ENCODE data around the gene ACAD9.

- no peak for TF ChIP-seq CTCF (IDR thresholded peaks at IDR 0.05)
- TF ChIP-seq POLR2AphosphoS5 (IDR thresholded peaks at IDR 0.05; ENCODE audit: insufficient read depth in 1 of 2, low read depth in 1 of 2): no peak
Observed at GRCh38 chr3:128935922-128936321, 56.5 kb downstream of the ACAD9 start.
